ENCODE measurements around the gene SASH1. TPM values are rescaled to one million over a fixed set of nuclear protein-coding genes. Genes with fewer than 3 reads are reported as not detected.

Gene SASH1
- total RNA-seq, 1 experiment from 2014 or later: 33.2 TPM

DNA sequence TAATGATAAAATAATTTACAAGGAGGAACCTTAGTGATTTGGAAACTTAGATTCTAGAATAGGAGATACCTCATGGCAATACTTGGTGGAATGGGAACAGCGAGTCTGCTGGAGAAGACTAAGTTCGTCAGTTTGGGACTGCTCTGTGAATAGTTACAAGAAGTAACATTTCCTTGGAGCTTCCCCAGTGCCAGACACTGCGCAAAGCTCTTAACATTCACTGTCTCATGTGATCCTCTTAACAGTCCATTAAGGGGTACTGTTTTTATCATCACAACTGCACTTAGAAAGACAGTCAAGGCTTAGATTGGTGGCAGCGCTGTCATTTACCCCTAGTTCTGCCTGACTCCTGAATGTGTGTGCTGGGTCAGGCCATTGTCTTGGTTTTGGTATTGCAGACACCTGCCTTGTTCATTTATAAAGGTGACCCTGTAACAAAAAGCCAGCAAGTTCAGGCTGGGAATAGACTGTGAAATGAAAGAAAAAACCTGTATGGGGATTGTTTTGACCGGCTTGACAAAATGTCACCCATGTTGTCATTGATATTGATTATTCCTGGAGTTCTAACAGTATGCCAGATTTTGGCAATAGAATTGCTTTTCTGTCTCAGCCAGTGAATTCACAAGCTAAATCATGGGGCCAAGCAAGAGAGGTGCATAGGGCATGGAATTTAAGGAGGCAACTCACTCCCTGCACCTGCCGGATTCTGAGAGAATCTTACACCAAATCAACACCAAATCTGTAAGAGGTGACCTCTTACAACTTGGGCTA, 118.4 kb downstream of the SASH1 start:
- peaks cover 17 to 20% of the 10 kb centered on the region in 2 experiments for H3K4me1 Mint-ChIP-seq
- no peaks in the 10 kb centered on the region for H3K9me3 Mint-ChIP-seq

More for the DNA sequence above, 118.4 kb downstream of the SASH1 start:
- Histone ChIP-seq H4K20me1 (ENCODE audit: control insufficient read depth, insufficient read depth, insufficient read length) (no peaks in the 10 kb centered on the region), H3K27ac (ENCODE audit: insufficient read length, low read depth, low read length) (no peak overlapping the region), H2BK5ac (ENCODE audit: insufficient read length, low read length) (no peak overlapping the region), H2AK5ac (ENCODE audit: insufficient read length, low read length) (no peak overlapping the region), H3K14ac (ENCODE audit: insufficient read depth, low read length) (no peak overlapping the region), H3T11ph (ENCODE audit: low read length) (no peak overlapping the region), H3K56ac (ENCODE audit: insufficient read length, low read depth, low read length) (no peak overlapping the region), H3K4me2 (ENCODE audit: insufficient read depth, insufficient read length, low read length) (no peak overlapping the region), H4K5ac (ENCODE audit: insufficient read length, low read depth, low read length) (no peak overlapping the region), H3K9ac (ENCODE audit: extremely low read depth, insufficient read length, low read length) (no peak overlapping the region), H2BK12ac (ENCODE audit: insufficient read length, low read depth, low read length) (no peak overlapping the region), H3K9me3 (ENCODE audit: control insufficient read depth, low read depth, low read length) (no peaks in the 10 kb centered on the region), H3K4me1 (ENCODE audit: insufficient read depth, low read length) (no peaks in the 10 kb centered on the region; the same call in 1 of the 2 replicates), H2AFZ (ENCODE audit: low read length) (no peak overlapping the region), H3K27me3 (ENCODE audit: insufficient read depth, low read length) (no peaks in the 10 kb centered on the region), H4K91ac (ENCODE audit: insufficient read length, low read depth, low read length) (no peak overlapping the region), H2BK120ac (ENCODE audit: low read depth, low read length, poor library complexity, severe bottlenecking) (no peak overlapping the region), H2BK15ac (ENCODE audit: low read depth, low read length) (no peak overlapping the region), H3K18ac (ENCODE audit: insufficient read length, low read depth, low read length) (no peak overlapping the region), H3K79me2 (ENCODE audit: insufficient read depth, low read length) (no peaks in the 10 kb centered on the region), H2BK20ac (ENCODE audit: low read depth, low read length, poor library complexity, severe bottlenecking) (no peak overlapping the region), H4K8ac (replicated peaks; ENCODE audit: insufficient read length, low read depth, low read length) (no peak overlapping the region), H3K79me1 (ENCODE audit: insufficient read depth, low read depth, low read length, poor library complexity, severe bottlenecking) (no peaks in the 10 kb centered on the region), H3K23ac (ENCODE audit: insufficient read length, low read depth, low read length) (no peak overlapping the region), H3K4ac (ENCODE audit: low read depth, low read length) (no peak overlapping the region), H3K23me2 (ENCODE audit: insufficient read length, low read depth, low read length, poor library complexity, severe bottlenecking) (peaks cover 2% of the 10 kb centered on the region)
- Mint-ChIP-seq H3K27me3 (ENCODE audit: low read depth) (no peaks in the 10 kb centered on the region), H3K36me3 (ENCODE audit: insufficient read depth in 1 of 3, low read depth in 3 of 3) (no peaks in the 10 kb centered on the region), H3K4me3 (no peak overlapping the region), H3K27ac (no peak overlapping the region)
- WGBS (ENCODE audit: extremely low coverage, insufficient read length, low lambda C conversion rate): no CpG with 5 or more reads among the region's 6 CpGs
- no peak for DNase-seq
- TF ChIP-seq, protein P1, sequence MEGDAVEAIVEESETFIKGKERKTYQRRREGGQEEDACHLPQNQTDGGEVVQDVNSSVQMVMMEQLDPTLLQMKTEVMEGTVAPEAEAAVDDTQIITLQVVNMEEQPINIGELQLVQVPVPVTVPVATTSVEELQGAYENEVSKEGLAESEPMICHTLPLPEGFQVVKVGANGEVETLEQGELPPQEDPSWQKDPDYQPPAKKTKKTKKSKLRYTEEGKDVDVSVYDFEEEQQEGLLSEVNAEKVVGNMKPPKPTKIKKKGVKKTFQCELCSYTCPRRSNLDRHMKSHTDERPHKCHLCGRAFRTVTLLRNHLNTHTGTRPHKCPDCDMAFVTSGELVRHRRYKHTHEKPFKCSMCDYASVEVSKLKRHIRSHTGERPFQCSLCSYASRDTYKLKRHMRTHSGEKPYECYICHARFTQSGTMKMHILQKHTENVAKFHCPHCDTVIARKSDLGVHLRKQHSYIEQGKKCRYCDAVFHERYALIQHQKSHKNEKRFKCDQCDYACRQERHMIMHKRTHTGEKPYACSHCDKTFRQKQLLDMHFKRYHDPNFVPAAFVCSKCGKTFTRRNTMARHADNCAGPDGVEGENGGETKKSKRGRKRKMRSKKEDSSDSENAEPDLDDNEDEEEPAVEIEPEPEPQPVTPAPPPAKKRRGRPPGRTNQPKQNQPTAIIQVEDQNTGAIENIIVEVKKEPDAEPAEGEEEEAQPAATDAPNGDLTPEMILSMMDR (conservative IDR thresholded peaks at IDR 0.05): no peak
